Mesothelial cell of epicardium (in vitro differentiated cells): Measurements from ENCODE around the gene MARS1. TPM values are rescaled to one million over a fixed set of nuclear protein-coding genes. Genes with fewer than 3 reads are reported as not detected.

Experiments
- DNase-seq, 2 experiments: peaks; one replicate each; pipeline ENCODE4 v3.0.0; 2021; ENCODE audit warnings: low spot score in 2 of 2; ENCODE audit not compliant: unreplicated experiment in 2 of 2
- H3K27ac Mint-ChIP-seq: 2 replicates; pipeline ENCODE4 v1.8.0; 2021; ENCODE audit warnings: mixed read lengths
- H3K27me3 Mint-ChIP-seq: 2 replicates; pipeline ENCODE4 v1.8.0; 2021; ENCODE audit warnings: low read depth, mixed read lengths
- H3K36me3 Mint-ChIP-seq: 2 replicates; pipeline ENCODE4 v1.8.0; 2021; ENCODE audit warnings: mixed read lengths
- H3K4me1 Mint-ChIP-seq: 2 replicates; pipeline ENCODE4 v1.8.0; 2021; ENCODE audit warnings: mixed read lengths
- H3K4me3 Mint-ChIP-seq: 2 replicates; pipeline ENCODE4 v1.8.0; 2021; ENCODE audit warnings: mild to moderate bottlenecking, moderate library complexity, mixed read lengths
- H3K9me3 Mint-ChIP-seq: 2 replicates; pipeline ENCODE4 v1.8.0; 2021; ENCODE audit warnings: mixed read lengths
- total RNA-seq: library from RNA; stranded (reverse); gene quantifications from 3 replicates; pipeline ENCODE4 v1.2.1, GENCODE V29; 2021
- TF ChIP-seq, protein P1 (sequence below): fragments of 200-600 bp; sonication (generic); IDR thresholded peaks from one replicate; pipeline ENCODE4 v1.5.0; 2021; ENCODE audit warnings: antibody characterized with exemption; ENCODE audit not compliant: unreplicated experiment

MARS1 gene
- total RNA-seq, 1 donor from 2014 or later, result 177 TPM

DNA sequence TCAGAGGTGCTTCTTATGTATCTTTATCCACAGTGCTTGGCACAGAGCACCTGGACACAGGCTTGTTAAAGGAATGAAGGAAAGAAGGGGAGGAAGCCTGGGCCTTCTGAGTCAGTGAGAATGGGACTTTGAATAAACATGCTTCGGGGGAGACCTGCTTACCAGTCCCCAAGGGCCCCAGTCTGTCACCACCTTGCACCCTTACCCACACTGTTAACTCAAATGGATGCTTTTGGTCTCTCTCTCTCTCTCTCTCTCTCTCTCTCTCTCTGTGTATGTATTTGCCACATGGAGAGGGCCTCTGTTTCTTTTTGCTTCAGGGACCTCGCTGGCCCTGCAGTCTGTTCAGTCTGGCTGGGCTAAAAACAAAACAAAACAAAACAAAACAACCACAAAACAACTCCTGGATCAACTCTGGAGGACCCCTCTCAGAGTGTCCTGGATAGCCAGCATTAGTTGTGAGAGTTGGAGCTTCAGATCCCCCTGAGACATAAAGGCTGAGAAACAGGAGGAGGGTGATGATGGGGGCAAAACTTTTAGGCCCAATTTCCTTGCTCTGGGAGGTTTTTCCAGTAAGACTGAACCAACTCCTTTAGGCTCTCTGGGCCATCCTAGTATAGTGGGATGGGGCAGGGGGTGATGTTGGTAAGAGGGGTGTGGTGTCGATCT, 63.9 kb downstream of the MARS1 start:
- TF ChIP-seq, protein P1, sequence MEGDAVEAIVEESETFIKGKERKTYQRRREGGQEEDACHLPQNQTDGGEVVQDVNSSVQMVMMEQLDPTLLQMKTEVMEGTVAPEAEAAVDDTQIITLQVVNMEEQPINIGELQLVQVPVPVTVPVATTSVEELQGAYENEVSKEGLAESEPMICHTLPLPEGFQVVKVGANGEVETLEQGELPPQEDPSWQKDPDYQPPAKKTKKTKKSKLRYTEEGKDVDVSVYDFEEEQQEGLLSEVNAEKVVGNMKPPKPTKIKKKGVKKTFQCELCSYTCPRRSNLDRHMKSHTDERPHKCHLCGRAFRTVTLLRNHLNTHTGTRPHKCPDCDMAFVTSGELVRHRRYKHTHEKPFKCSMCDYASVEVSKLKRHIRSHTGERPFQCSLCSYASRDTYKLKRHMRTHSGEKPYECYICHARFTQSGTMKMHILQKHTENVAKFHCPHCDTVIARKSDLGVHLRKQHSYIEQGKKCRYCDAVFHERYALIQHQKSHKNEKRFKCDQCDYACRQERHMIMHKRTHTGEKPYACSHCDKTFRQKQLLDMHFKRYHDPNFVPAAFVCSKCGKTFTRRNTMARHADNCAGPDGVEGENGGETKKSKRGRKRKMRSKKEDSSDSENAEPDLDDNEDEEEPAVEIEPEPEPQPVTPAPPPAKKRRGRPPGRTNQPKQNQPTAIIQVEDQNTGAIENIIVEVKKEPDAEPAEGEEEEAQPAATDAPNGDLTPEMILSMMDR, result no peak
- Mint-ChIP-seq H3K4me1 (peaks cover 5% of the 10 kb centered on the region), H3K4me3 (no peak overlapping the region), H3K27me3 (peaks cover 83% of the 10 kb centered on the region), H3K36me3 (no peaks in the 10 kb centered on the region), H3K27ac (no peak overlapping the region), H3K9me3 (no peaks in the 10 kb centered on the region)
- DNase-seq, result no peak

DNA sequence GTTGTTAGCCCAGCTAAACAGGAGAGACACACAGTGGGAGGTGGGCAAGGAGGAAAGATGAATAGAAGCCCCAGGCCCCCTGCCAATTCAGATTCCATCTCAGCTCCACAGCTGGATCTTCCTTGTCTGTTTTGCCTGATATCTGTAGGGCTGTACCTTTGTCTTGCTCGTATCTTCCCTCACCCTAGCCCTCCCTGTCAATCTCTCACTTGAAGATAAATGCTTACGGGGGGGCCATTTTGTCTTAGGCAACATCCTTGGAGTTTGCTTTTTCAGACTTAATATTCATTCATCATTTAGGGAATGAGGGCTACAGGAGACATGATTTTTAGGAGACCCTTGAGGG, 64.4 kb downstream of the MARS1 start:
- no peak for DNase-seq
- no peaks in the 10 kb centered on the region for H3K9me3 Mint-ChIP-seq
- peaks cover 5% of the 10 kb centered on the region for H3K4me1 Mint-ChIP-seq
- no peak overlapping the region for H3K27ac Mint-ChIP-seq
- H3K4me3 Mint-ChIP-seq, result no peak overlapping the region
- no peaks in the 10 kb centered on the region for H3K36me3 Mint-ChIP-seq
- H3K27me3 Mint-ChIP-seq, result peaks cover 80% of the 10 kb centered on the region
- TF ChIP-seq, protein P1, result no peak

GRCh38 chr12:57552835-57553313, 65.0 kb downstream of the MARS1 start:
- TF ChIP-seq, protein P1, result no peak
- Mint-ChIP-seq H3K36me3 (no peaks in the 10 kb centered on the region), H3K4me3 (no peak overlapping the region), H3K9me3 (no peaks in the 10 kb centered on the region), H3K27ac (no peak overlapping the region), H3K4me1 (peaks cover 5% of the 10 kb centered on the region), H3K27me3 (peaks cover 74% of the 10 kb centered on the region)
- DNase-seq, result no peak

DNA sequence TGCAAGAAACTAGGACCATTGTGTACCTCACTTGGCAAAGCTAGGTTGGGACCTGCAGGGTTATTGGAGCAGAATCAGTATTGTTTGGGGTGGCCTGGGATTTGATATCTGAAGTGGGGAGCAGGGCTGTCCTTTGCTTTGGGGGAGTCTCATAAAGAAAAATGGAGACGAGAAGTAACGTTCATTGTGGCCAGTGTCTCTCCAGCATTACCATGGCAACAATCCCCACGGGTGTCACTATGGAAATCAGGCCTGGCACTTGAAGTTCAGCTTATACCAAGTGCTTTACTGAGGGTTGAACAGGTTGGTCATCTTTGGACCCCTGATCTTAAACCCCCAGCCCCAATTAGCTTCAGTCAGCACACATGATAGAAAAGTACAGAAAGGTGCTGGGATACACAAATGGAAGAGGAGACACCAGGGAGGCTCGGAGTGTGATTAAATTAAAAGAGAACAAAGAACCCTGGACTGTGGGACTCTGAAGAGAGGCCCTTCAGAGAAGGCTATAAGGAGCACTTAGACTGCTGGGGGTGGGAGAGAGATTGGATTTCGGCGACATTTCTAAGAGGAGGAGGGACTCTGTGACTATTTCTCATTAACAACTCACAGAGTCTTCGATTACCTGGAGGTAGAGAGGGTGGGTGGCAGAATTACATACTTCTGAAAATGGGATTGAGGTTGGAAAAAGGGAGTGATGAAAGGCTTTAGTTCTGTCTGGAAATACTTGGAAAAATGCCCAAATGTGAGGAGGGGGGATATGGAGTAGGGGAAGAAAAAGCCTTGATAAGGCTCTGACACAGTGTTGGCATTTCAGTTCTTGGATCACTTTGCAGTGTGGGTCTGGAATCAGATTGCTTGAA, 65.7 kb downstream of the MARS1 start:
- H3K27ac Mint-ChIP-seq, result no peak overlapping the region
- H3K36me3 Mint-ChIP-seq, result no peaks in the 10 kb centered on the region
- no peak overlapping the region for H3K4me3 Mint-ChIP-seq
- DNase-seq, result no peak
- TF ChIP-seq, protein P1, result no peak
- H3K27me3 Mint-ChIP-seq, result peaks cover 67% of the 10 kb centered on the region
- H3K4me1 Mint-ChIP-seq, result peaks cover 5% of the 10 kb centered on the region
- no peaks in the 10 kb centered on the region for H3K9me3 Mint-ChIP-seq

- Mint-ChIP-seq H3K4me3 (no peak overlapping the region), H3K27me3 (peaks cover 59% of the 10 kb centered on the region), H3K4me1 (peaks cover 5% of the 10 kb centered on the region), H3K36me3 (no peaks in the 10 kb centered on the region), H3K9me3 (no peaks in the 10 kb centered on the region), H3K27ac (no peak overlapping the region)
- TF ChIP-seq, protein P1, result no peak
- no peak for DNase-seq
Measured at GRCh38 chr12:57554453-57554852, 66.6 kb downstream of the MARS1 start.
